ENCODE data around the gene CAPN13. TPM values are rescaled to one million over a fixed set of nuclear protein-coding genes. Genes with fewer than 3 reads are reported as not detected.

Gene CAPN13
- total RNA-seq, 4 donors from 2014 or later = 38.0 to 396 (median 330) TPM

GRCh38 chr2:30756971-30757370 lies 50.3 kb downstream of the CAPN13 start:
- Histone ChIP-seq H3K27me3 (no peaks in the 10 kb centered on the region), H3K36me3 (peaks cover 0 to 48% (median 0%) of the 10 kb centered on the region in 3 donors), H3K4me3 (no peak overlapping the region), H3K9me3 (no peaks in the 10 kb centered on the region), H3K27ac (no peak overlapping the region), H3K4me1 (no peaks in the 10 kb centered on the region)
- TF ChIP-seq POLR2A (IDR thresholded peaks at IDR 0.05) (no peak), CTCF (IDR thresholded peaks at IDR 0.05) (no peak)
- DNase-seq = peak in 1 of 3 donors; percentile 29

GRCh38 chr2:30756051-30756719 lies 51.1 kb downstream of the CAPN13 start:
- Histone ChIP-seq H3K4me3 (no peak overlapping the region), H3K9me3 (no peaks in the 10 kb centered on the region), H3K36me3 (peaks cover 0 to 48% (median 0%) of the 10 kb centered on the region in 3 donors), H3K4me1 (no peaks in the 10 kb centered on the region), H3K27ac (no peak overlapping the region), H3K27me3 (no peaks in the 10 kb centered on the region)
- DNase-seq = peak in 1 of 3 donors; percentile 20
- TF ChIP-seq POLR2A (IDR thresholded peaks at IDR 0.05) (no peak), CTCF (IDR thresholded peaks at IDR 0.05) (no peak)

GRCh38 chr2:30753630-30754029 lies 53.6 kb downstream of the CAPN13 start:
- Histone ChIP-seq H3K9me3 (no peaks in the 10 kb centered on the region), H3K27ac (no peak overlapping the region), H3K4me3 (no peak overlapping the region), H3K36me3 (peaks cover 0 to 47% (median 0%) of the 10 kb centered on the region in 3 donors), H3K27me3 (no peaks in the 10 kb centered on the region), H3K4me1 (no peaks in the 10 kb centered on the region)
- TF ChIP-seq POLR2A (IDR thresholded peaks at IDR 0.05) (no peak), CTCF (IDR thresholded peaks at IDR 0.05) (no peak)
- DNase-seq = no peak

GRCh38 chr2:30752811-30753210 lies 54.4 kb downstream of the CAPN13 start:
- Histone ChIP-seq H3K9me3 (no peaks in the 10 kb centered on the region), H3K4me3 (no peak overlapping the region), H3K27ac (no peak overlapping the region), H3K36me3 (peaks cover 0 to 55% (median 0%) of the 10 kb centered on the region in 3 donors), H3K4me1 (peaks cover 0 to 6% (median 0%) of the 10 kb centered on the region in 4 donors), H3K27me3 (no peaks in the 10 kb centered on the region)
- no peak for TF ChIP-seq CTCF (IDR thresholded peaks at IDR 0.05)
- TF ChIP-seq POLR2A (IDR thresholded peaks at IDR 0.05) = no peak
- no peak for DNase-seq

- TF ChIP-seq POLR2A (IDR thresholded peaks at IDR 0.05) = no peak
- peak in 3 of 6 experiments; percentile 66 to 69 (median 67) for TF ChIP-seq CTCF (IDR thresholded peaks at IDR 0.05)
- Histone ChIP-seq H3K36me3 (peaks cover 0 to 55% (median 0%) of the 10 kb centered on the region in 3 donors), H3K9me3 (no peaks in the 10 kb centered on the region), H3K27ac (peak overlapping the region in 1 of 4 donors; percentile 47), H3K4me3 (no peak overlapping the region), H3K27me3 (no peaks in the 10 kb centered on the region), H3K4me1 (peaks cover 0 to 12% (median 0%) of the 10 kb centered on the region in 4 donors)
- DNase-seq = peak in 2 of 3 donors; percentile 64 to 77
These were observed 60.0 kb downstream of the CAPN13 start for GRCh38 chr2:30747206-30747605.

Measured in Peyer's patch (tissue), 4 donors.